GM23338 (cell line): ENCODE data around the gene FAM222A. TPM values are rescaled to one million over a fixed set of nuclear protein-coding genes. Genes with fewer than 3 reads are reported as not detected.

Source experiments
- ATAC-seq: fragments of 200-7000 bp; cut with Tn5 transposase; 3 replicates; pipeline ENCODE4 v1.9.1; 2020
- DNase-seq: peaks from one replicate; pipeline ENCODE4 v3.0.0-alpha.2; 2015; ENCODE audit warnings: low spot score
- H2AFZ ChIP-seq: fragments of 200-600 bp; sonication (generic); 2 replicates; pipeline ENCODE4 v1.8.0; 2016; ENCODE audit warnings: antibody characterized with exemption, mild to moderate bottlenecking, moderate library complexity
- H3F3A ChIP-seq: fragments of 200-600 bp; sonication (generic); replicated peaks from 2 replicates; pipeline ENCODE4 v1.8.0; 2017; ENCODE audit warnings: antibody characterized with exemption, mixed run types, low read depth
- H3K27ac ChIP-seq: fragments of 200-600 bp; sonication (generic); 2 replicates; pipeline ENCODE4 v1.6.1; 2016; ENCODE audit warnings: low read depth
- H3K27me3 ChIP-seq: fragments of 200-600 bp; sonication (generic); 2 replicates; pipeline ENCODE4 v1.8.0; 2016; ENCODE audit warnings: mild to moderate bottlenecking, mixed run types, moderate library complexity; ENCODE audit not compliant: insufficient read depth
- H3K36me3 ChIP-seq: fragments of 200-600 bp; sonication (generic); 2 replicates; pipeline ENCODE4 v1.8.0; 2016; ENCODE audit warnings: mild to moderate bottlenecking; ENCODE audit not compliant: insufficient read depth
- H3K4me1 ChIP-seq: fragments of 200-600 bp; sonication (generic); 2 replicates; pipeline ENCODE4 v1.8.0; 2016; ENCODE audit warnings: mild to moderate bottlenecking, moderate library complexity; ENCODE audit not compliant: insufficient read depth
- H3K4me2 ChIP-seq: fragments of 200-600 bp; sonication (generic); 2 replicates; pipeline ENCODE4 v1.7.1; 2017; ENCODE audit warnings: mixed run types
- H3K4me3 ChIP-seq: fragments of 200-600 bp; sonication (generic); 2 replicates; pipeline ENCODE4 v1.6.1; 2016; ENCODE audit warnings: mixed run types
- H3K79me2 ChIP-seq: fragments of 200-600 bp; sonication (generic); replicated peaks from 2 replicates; pipeline ENCODE4 v1.8.0; 2017; ENCODE audit warnings: mild to moderate bottlenecking; ENCODE audit not compliant: insufficient read depth
- H3K9me2 ChIP-seq: fragments of 200-600 bp; sonication (generic); 2 replicates; pipeline ENCODE4 v1.8.0; 2017; ENCODE audit not compliant: insufficient read depth
- H4K20me1 ChIP-seq: fragments of 200-600 bp; sonication (generic); replicated peaks from 2 replicates; pipeline ENCODE4 v1.8.0; 2017; ENCODE audit warnings: mild to moderate bottlenecking; ENCODE audit not compliant: insufficient read depth
- H3K27ac Mint-ChIP-seq: 2 replicates; pipeline ENCODE4 v1.8.0; 2020; ENCODE audit warnings: inconsistent platforms, mild to moderate bottlenecking, moderate library complexity, mixed read lengths
- H3K27me3 Mint-ChIP-seq: 3 replicates; pipeline ENCODE4 v1.8.0; 2022; ENCODE audit warnings: low read depth, mild to moderate bottlenecking, moderate library complexity, mixed read lengths, inconsistent platforms; ENCODE audit not compliant: insufficient read depth, poor library complexity
- H3K36me3 Mint-ChIP-seq: 3 replicates; pipeline ENCODE4 v1.8.0; 2021; ENCODE audit warnings: low read depth, mild to moderate bottlenecking, inconsistent platforms, moderate library complexity, mixed read lengths
- H3K4me1 Mint-ChIP-seq: 3 replicates; pipeline ENCODE4 v1.8.0; 2020; ENCODE audit warnings: mild to moderate bottlenecking, inconsistent platforms, mixed read lengths
- H3K4me3 Mint-ChIP-seq: 3 replicates; pipeline ENCODE4 v1.8.0; 2021; ENCODE audit warnings: moderate library complexity, mild to moderate bottlenecking, inconsistent platforms, mixed read lengths
- H3K9me3 Mint-ChIP-seq: 3 replicates; pipeline ENCODE4 v1.8.0; 2020; ENCODE audit warnings: moderate library complexity, mild to moderate bottlenecking, inconsistent platforms, mixed read lengths
- CREB1 ChIP-seq: fragments of 250-450 bp; sonication (Bioruptor Pico); IDR thresholded peaks from 2 replicates; pipeline ENCODE4 v1.5.0; 2020; ENCODE audit warnings: low read depth, mild to moderate bottlenecking, moderate library complexity
- EZH2 ChIP-seq: fragments of 200-600 bp; sonication (generic); IDR thresholded peaks from one replicate; pipeline ENCODE4 v1.8.0; 2017; ENCODE audit warnings: antibody characterized with exemption, mild to moderate bottlenecking, low read depth; ENCODE audit not compliant: unreplicated experiment
- EZH2phosphoT487 ChIP-seq: fragments of 200-600 bp; sonication (generic); IDR thresholded peaks from one replicate; pipeline ENCODE4 v1.8.1; 2018; ENCODE audit warnings: antibody characterized with exemption; ENCODE audit not compliant: unreplicated experiment
- JUNB ChIP-seq: IDR thresholded peaks from one replicate; pipeline ENCODE4 v1.6.1; 2016; ENCODE audit warnings: antibody characterized with exemption; ENCODE audit not compliant: unreplicated experiment
- NANOG ChIP-seq: IDR thresholded peaks from 2 replicates; pipeline ENCODE4 v1.6.1; 2016; ENCODE audit warnings: antibody characterized with exemption, borderline replicate concordance
- POLR2AphosphoS5 ChIP-seq: IDR thresholded peaks from 2 replicates; pipeline ENCODE4 v1.6.1; 2016; ENCODE audit warnings: antibody characterized with exemption, low read depth
- STAT1 ChIP-seq: IDR thresholded peaks from one replicate; pipeline ENCODE4 v1.6.1; 2016; ENCODE audit warnings: antibody characterized with exemption; ENCODE audit not compliant: unreplicated experiment
- ZNF114 ChIP-seq: fragments of 250-450 bp; sonication (Bioruptor Pico); IDR thresholded peaks from 2 replicates; pipeline ENCODE4 v1.5.0; 2020; ENCODE audit warnings: mild to moderate bottlenecking, moderate library complexity
- ZNF331 ChIP-seq: fragments of 250-450 bp; sonication (Bioruptor Pico); IDR thresholded peaks from 2 replicates; pipeline ENCODE4 v1.5.0; 2020; ENCODE audit warnings: low read depth, mild to moderate bottlenecking, moderate library complexity
- polyA plus RNA-seq: library from polyadenylated mRNA; unstranded; fragments of >200 nt; fragmentation: Nextera tagmentation; extraction: Ambion mirVana; gene quantifications from 2 replicates; pipeline ENCODE4 v1.2.1, GENCODE V29; 2016
- total RNA-seq: library from RNA; depleted of rRNA; stranded (reverse); fragments of >200 nt; shearing (Covaris generic); gene quantifications from 2 replicates; pipeline ENCODE4 v1.2.3, GENCODE V29; 2014
- TF ChIP-seq, protein P1 (sequence below): fragments of 250-450 bp; sonication (Bioruptor Pico); IDR thresholded peaks from 2 replicates; pipeline ENCODE4 v1.5.0; 2020; ENCODE audit warnings: mild to moderate bottlenecking, moderate library complexity
- TF ChIP-seq, protein P2 (sequence below): IDR thresholded peaks from 2 replicates; pipeline ENCODE4 v1.6.1; 2016; ENCODE audit warnings: antibody characterized with exemption
- TF ChIP-seq, protein P3 (sequence below): IDR thresholded peaks from one replicate; pipeline ENCODE4 v1.6.1; 2018; ENCODE audit warnings: antibody characterized with exemption; ENCODE audit not compliant: unreplicated experiment
- TF ChIP-seq, protein P4 (sequence below), 2 experiments: fragments of 200-600 bp in 1 of 2; sonication (generic) in 1 of 2; conservative IDR thresholded peaks; 2 replicates each; pipeline versions ENCODE4 v1.5.1 to v1.6.1; 2016 to 2017; ENCODE audit warnings: antibody characterized with exemption in 2 of 2, low read depth in 2 of 2, mild to moderate bottlenecking in 2 of 2, moderate library complexity in 1 of 2

FAM222A gene
- total and polyA plus RNA-seq, 2 experiments from 2014 or later = 0.78 to 2.1 TPM

DNA sequence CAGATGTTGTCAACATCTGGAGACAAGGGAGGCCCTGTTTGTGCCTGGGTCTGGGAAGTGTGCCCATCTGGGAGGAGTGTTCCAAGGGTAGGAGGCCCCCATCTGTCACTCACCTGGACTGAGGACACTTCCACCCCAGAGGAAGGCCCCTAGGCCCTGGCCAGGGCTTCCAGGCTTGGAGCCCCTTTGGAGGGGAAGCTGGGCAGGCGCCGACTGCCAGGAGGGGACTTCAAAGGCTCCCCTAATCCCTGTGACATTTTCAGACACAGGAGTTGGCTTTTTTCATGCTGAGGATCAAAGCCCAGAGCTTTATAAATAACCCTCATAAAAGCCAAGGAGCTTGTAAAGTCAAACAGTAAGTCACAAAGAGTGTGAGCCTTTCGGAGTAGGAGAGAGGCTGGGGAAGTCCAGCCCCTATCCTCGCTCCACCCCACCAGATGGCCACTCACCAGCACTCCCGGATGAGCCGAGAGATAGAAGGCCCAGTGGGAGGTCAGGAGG is 17.6 kb upstream of the FAM222A start:
- H3K4me3 ChIP-seq = no peak overlapping the region
- Mint-ChIP-seq H3K36me3 (no peaks in the 10 kb centered on the region), H3K9me3 (no peaks in the 10 kb centered on the region; the same call in 1 of the 3 replicates), H3K4me3 (no peak overlapping the region), H3K4me1 (peaks cover 13% of the 10 kb centered on the region), H3K27me3 (peaks cover 7% of the 10 kb centered on the region), H3K27ac (no peak overlapping the region)
- H4K20me1 ChIP-seq = no peaks in the 10 kb centered on the region
- H2AFZ ChIP-seq = no peak overlapping the region
- H3F3A ChIP-seq = no peaks in the 10 kb centered on the region
- TF ChIP-seq, protein P1, sequence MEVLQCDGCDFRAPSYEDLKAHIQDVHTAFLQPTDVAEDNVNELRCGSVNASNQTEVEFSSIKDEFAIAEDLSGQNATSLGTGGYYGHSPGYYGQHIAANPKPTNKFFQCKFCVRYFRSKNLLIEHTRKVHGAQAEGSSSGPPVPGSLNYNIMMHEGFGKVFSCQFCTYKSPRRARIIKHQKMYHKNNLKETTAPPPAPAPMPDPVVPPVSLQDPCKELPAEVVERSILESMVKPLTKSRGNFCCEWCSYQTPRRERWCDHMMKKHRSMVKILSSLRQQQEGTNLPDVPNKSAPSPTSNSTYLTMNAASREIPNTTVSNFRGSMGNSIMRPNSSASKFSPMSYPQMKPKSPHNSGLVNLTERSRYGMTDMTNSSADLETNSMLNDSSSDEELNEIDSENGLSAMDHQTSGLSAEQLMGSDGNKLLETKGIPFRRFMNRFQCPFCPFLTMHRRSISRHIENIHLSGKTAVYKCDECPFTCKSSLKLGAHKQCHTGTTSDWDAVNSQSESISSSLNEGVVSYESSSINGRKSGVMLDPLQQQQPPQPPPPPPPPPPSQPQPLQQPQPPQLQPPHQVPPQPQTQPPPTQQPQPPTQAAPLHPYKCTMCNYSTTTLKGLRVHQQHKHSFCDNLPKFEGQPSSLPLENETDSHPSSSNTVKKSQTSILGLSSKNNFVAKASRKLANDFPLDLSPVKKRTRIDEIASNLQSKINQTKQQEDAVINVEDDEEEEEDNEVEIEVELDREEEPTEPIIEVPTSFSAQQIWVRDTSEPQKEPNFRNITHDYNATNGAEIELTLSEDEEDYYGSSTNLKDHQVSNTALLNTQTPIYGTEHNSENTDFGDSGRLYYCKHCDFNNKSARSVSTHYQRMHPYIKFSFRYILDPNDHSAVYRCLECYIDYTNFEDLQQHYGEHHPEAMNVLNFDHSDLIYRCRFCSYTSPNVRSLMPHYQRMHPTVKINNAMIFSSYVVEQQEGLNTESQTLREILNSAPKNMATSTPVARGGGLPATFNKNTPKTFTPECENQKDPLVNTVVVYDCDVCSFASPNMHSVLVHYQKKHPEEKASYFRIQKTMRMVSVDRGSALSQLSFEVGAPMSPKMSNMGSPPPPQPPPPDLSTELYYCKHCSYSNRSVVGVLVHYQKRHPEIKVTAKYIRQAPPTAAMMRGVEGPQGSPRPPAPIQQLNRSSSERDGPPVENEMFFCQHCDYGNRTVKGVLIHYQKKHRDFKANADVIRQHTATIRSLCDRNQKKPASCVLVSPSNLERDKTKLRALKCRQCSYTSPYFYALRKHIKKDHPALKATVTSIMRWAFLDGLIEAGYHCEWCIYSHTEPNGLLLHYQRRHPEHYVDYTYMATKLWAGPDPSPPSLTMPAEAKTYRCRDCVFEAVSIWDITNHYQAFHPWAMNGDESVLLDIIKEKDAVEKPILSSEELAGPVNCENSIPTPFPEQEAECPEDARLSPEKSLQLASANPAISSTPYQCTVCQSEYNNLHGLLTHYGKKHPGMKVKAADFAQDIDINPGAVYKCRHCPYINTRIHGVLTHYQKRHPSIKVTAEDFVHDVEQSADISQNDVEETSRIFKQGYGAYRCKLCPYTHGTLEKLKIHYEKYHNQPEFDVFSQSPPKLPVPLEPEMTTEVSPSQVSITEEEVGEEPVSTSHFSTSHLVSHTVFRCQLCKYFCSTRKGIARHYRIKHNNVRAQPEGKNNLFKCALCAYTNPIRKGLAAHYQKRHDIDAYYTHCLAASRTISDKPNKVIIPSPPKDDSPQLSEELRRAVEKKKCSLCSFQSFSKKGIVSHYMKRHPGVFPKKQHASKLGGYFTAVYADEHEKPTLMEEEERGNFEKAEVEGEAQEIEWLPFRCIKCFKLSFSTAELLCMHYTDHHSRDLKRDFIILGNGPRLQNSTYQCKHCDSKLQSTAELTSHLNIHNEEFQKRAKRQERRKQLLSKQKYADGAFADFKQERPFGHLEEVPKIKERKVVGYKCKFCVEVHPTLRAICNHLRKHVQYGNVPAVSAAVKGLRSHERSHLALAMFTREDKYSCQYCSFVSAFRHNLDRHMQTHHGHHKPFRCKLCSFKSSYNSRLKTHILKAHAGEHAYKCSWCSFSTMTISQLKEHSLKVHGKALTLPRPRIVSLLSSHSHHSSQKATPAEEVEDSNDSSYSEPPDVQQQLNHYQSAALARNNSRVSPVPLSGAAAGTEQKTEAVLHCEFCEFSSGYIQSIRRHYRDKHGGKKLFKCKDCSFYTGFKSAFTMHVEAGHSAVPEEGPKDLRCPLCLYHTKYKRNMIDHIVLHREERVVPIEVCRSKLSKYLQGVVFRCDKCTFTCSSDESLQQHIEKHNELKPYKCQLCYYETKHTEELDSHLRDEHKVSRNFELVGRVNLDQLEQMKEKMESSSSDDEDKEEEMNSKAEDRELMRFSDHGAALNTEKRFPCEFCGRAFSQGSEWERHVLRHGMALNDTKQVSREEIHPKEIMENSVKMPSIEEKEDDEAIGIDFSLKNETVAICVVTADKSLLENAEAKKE = no peak
- TF ChIP-seq ZNF114 (CRISPR knock-in tag) = no peak
- no peak for TF ChIP-seq CREB1 (CRISPR knock-in tag)
- TF ChIP-seq EZH2 = no peak
- TF ChIP-seq, protein P2, sequence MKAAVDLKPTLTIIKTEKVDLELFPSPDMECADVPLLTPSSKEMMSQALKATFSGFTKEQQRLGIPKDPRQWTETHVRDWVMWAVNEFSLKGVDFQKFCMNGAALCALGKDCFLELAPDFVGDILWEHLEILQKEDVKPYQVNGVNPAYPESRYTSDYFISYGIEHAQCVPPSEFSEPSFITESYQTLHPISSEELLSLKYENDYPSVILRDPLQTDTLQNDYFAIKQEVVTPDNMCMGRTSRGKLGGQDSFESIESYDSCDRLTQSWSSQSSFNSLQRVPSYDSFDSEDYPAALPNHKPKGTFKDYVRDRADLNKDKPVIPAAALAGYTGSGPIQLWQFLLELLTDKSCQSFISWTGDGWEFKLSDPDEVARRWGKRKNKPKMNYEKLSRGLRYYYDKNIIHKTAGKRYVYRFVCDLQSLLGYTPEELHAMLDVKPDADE = no peak
- TF ChIP-seq POLR2AphosphoS5 = no peak
- TF ChIP-seq EZH2phosphoT487 = no peak
- TF ChIP-seq, protein P3, sequence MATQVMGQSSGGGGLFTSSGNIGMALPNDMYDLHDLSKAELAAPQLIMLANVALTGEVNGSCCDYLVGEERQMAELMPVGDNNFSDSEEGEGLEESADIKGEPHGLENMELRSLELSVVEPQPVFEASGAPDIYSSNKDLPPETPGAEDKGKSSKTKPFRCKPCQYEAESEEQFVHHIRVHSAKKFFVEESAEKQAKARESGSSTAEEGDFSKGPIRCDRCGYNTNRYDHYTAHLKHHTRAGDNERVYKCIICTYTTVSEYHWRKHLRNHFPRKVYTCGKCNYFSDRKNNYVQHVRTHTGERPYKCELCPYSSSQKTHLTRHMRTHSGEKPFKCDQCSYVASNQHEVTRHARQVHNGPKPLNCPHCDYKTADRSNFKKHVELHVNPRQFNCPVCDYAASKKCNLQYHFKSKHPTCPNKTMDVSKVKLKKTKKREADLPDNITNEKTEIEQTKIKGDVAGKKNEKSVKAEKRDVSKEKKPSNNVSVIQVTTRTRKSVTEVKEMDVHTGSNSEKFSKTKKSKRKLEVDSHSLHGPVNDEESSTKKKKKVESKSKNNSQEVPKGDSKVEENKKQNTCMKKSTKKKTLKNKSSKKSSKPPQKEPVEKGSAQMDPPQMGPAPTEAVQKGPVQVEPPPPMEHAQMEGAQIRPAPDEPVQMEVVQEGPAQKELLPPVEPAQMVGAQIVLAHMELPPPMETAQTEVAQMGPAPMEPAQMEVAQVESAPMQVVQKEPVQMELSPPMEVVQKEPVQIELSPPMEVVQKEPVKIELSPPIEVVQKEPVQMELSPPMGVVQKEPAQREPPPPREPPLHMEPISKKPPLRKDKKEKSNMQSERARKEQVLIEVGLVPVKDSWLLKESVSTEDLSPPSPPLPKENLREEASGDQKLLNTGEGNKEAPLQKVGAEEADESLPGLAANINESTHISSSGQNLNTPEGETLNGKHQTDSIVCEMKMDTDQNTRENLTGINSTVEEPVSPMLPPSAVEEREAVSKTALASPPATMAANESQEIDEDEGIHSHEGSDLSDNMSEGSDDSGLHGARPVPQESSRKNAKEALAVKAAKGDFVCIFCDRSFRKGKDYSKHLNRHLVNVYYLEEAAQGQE = no peak
- no peak for TF ChIP-seq NANOG
- no peak for TF ChIP-seq STAT1
- TF ChIP-seq JUNB = no peak
- TF ChIP-seq, protein P4, sequence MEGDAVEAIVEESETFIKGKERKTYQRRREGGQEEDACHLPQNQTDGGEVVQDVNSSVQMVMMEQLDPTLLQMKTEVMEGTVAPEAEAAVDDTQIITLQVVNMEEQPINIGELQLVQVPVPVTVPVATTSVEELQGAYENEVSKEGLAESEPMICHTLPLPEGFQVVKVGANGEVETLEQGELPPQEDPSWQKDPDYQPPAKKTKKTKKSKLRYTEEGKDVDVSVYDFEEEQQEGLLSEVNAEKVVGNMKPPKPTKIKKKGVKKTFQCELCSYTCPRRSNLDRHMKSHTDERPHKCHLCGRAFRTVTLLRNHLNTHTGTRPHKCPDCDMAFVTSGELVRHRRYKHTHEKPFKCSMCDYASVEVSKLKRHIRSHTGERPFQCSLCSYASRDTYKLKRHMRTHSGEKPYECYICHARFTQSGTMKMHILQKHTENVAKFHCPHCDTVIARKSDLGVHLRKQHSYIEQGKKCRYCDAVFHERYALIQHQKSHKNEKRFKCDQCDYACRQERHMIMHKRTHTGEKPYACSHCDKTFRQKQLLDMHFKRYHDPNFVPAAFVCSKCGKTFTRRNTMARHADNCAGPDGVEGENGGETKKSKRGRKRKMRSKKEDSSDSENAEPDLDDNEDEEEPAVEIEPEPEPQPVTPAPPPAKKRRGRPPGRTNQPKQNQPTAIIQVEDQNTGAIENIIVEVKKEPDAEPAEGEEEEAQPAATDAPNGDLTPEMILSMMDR (conservative IDR thresholded peaks at IDR 0.05; ENCODE audit: low read depth in 2 of 2) = no peak
- TF ChIP-seq ZNF331 = no peak
- H3K79me2 ChIP-seq = no peaks in the 10 kb centered on the region
- H3K9me2 ChIP-seq = no peaks in the 10 kb centered on the region
- H3K27me3 ChIP-seq = no peaks in the 10 kb centered on the region
- no peak for ATAC-seq
- peaks cover 3% of the 10 kb centered on the region; the same call in 1 of the 2 replicates for H3K4me1 ChIP-seq
- no peak for DNase-seq
- H3K27ac ChIP-seq = no peak overlapping the region
- H3K4me2 ChIP-seq = no peak overlapping the region
- H3K36me3 ChIP-seq = no peaks in the 10 kb centered on the region
